AG09309 (cell line): ENCODE data around the gene VAC14.
A peak's percentile ranks its signal among the peaks of the same experiment; 100 is the strongest.

Experiments
- DNase-seq: peaks from one replicate; pipeline ENCODE4 v3.0.0-alpha.2; 2010; ENCODE audit warnings: low read depth
- H3K4me3 ChIP-seq: 2 replicates; pipeline ENCODE4 v1.5.1; 2011; ENCODE audit warnings: mild to moderate bottlenecking, low read depth, low read length, moderate library complexity; ENCODE audit not compliant: control insufficient read depth
- CTCF ChIP-seq: IDR thresholded peaks from 2 replicates; pipeline ENCODE4 v1.5.1; 2011; ENCODE audit warnings: mild to moderate bottlenecking, low read depth, low read length, inconsistent platforms; ENCODE audit not compliant: insufficient read depth, control insufficient read depth; ENCODE audit errors: missing control alignments

Gene VAC14

GRCh38 chr16:70691223-70692129, 109.5 kb downstream of the VAC14 start:
- peak; percentile 98 for DNase-seq

GRCh38 chr16:70689970-70690891, 110.7 kb downstream of the VAC14 start:
- no peak overlapping the region for H3K4me3 ChIP-seq
- DNase-seq = no peak
- TF ChIP-seq CTCF = no peak

More at GRCh38 chr16:70691223-70692129, 109.5 kb downstream of the VAC14 start:
- H3K4me3 ChIP-seq = no peak overlapping the region
- no peak for TF ChIP-seq CTCF

GRCh38 chr16:70689035-70689969, 111.7 kb downstream of the VAC14 start:
- no peak for DNase-seq

GRCh38 chr16:70688246-70688742, 112.7 kb downstream of the VAC14 start:
- no peak for DNase-seq
- H3K4me3 ChIP-seq = no peak overlapping the region
- no peak for TF ChIP-seq CTCF

More at GRCh38 chr16:70689035-70689969, 111.7 kb downstream of the VAC14 start:
- TF ChIP-seq CTCF = no peak
- H3K4me3 ChIP-seq = no peak overlapping the region

GRCh38 chr16:70687671-70688245, 113.2 kb downstream of the VAC14 start:
- no peak overlapping the region for H3K4me3 ChIP-seq
- no peak for TF ChIP-seq CTCF
- DNase-seq = no peak
